ENCODE data around the gene FBXO34.
"Not testable (repeated sequence)": the region's sequence is repeated elsewhere in the genome, so short reads cannot be mapped to it uniquely, and the experiment has no call there.

FBXO34 gene

GRCh38 chr14:55344582-55345163, 73.5 kb downstream of the FBXO34 start:
- DNase-seq (ENCODE audit: low read depth in 3 of 3) = not testable (repeated sequence)

- no peak for DNase-seq (ENCODE audit: low read depth in 3 of 3)
Measured at GRCh38 chr14:55347040-55347439, 75.8 kb downstream of the FBXO34 start.

GRCh38 chr14:55347748-55348147, 76.5 kb downstream of the FBXO34 start:
- DNase-seq (ENCODE audit: low read depth in 3 of 3) = no peak

- DNase-seq (ENCODE audit: low read depth in 3 of 3) = no peak
Measured at GRCh38 chr14:55348766-55349453, 77.7 kb downstream of the FBXO34 start.

- DNase-seq (ENCODE audit: low read depth in 3 of 3) = no peak
Measured at GRCh38 chr14:55349565-55349964, 78.3 kb downstream of the FBXO34 start.

- no peak for DNase-seq (ENCODE audit: low read depth in 3 of 3)
Measured at GRCh38 chr14:55350461-55350860, 79.2 kb downstream of the FBXO34 start.

- DNase-seq (ENCODE audit: low read depth in 3 of 3) = no peak
Measured at GRCh38 chr14:55351111-55351510, 79.9 kb downstream of the FBXO34 start.

- DNase-seq (ENCODE audit: low read depth in 3 of 3) = no peak
Measured at GRCh38 chr14:55352201-55352600, 81.0 kb downstream of the FBXO34 start.

GRCh38 chr14:55353686-55354467, 82.7 kb downstream of the FBXO34 start:
- no peak for DNase-seq (ENCODE audit: low read depth in 3 of 3)

- peak in 2 of 3 experiments; percentile 28 to 54 for DNase-seq (ENCODE audit: low read depth in 3 of 3)
Measured at GRCh38 chr14:55354500-55354899, 83.3 kb downstream of the FBXO34 start.

- no peak for DNase-seq (ENCODE audit: low read depth in 3 of 3)
Measured at GRCh38 chr14:55355922-55356321, 84.7 kb downstream of the FBXO34 start.

- DNase-seq (ENCODE audit: low read depth in 3 of 3) = no peak
Measured at GRCh38 chr14:55356913-55357312, 85.7 kb downstream of the FBXO34 start.

- DNase-seq (ENCODE audit: low read depth in 3 of 3) = no peak
Measured at GRCh38 chr14:55359307-55359706, 88.1 kb downstream of the FBXO34 start.

GRCh38 chr14:55361190-55361589, 90.0 kb downstream of the FBXO34 start:
- DNase-seq (ENCODE audit: low read depth in 3 of 3) = no peak

GRCh38 chr14:55366271-55366670, 95.0 kb downstream of the FBXO34 start:
- DNase-seq (ENCODE audit: low read depth in 3 of 3) = no peak

- DNase-seq (ENCODE audit: low read depth in 3 of 3) = no peak
Measured at GRCh38 chr14:55370883-55371455, 99.7 kb downstream of the FBXO34 start.

GRCh38 chr14:55372423-55372822, 101.2 kb downstream of the FBXO34 start:
- no peak for DNase-seq (ENCODE audit: low read depth in 3 of 3)

- no peak for DNase-seq (ENCODE audit: low read depth in 3 of 3)
Measured at GRCh38 chr14:55372825-55373224, 101.6 kb downstream of the FBXO34 start.

GRCh38 chr14:55373784-55374705, 102.8 kb downstream of the FBXO34 start:
- no peak for DNase-seq (ENCODE audit: low read depth in 3 of 3)

GRCh38 chr14:55374771-55375170, 103.5 kb downstream of the FBXO34 start:
- DNase-seq (ENCODE audit: low read depth in 3 of 3) = no peak

- no peak for DNase-seq (ENCODE audit: low read depth in 3 of 3)
Measured at GRCh38 chr14:55377236-55377635, 106.0 kb downstream of the FBXO34 start.
